ENCODE data around the gene PRKACB. TPM values are rescaled to one million over a fixed set of nuclear protein-coding genes. Genes with fewer than 3 reads are reported as not detected.

PRKACB gene
- total and polyA plus RNA-seq, 2 of the 8 experiments (the other 6 are each of a cell fraction or from before 2014, with no cell fraction given), result 7.8 to 31.0 TPM

- Histone ChIP-seq H2BK15ac (ENCODE audit: low read length) (no peak overlapping the region), H4K8ac (ENCODE audit: extremely low read depth, insufficient read depth, low read length) (no peak overlapping the region), H3K4me2 (ENCODE audit: insufficient read depth in 1 of 2, low read depth in 2 of 2, low read length in 2 of 2) (no peak overlapping the region), H3K18ac (ENCODE audit: extremely low read depth, low read length) (no peak overlapping the region), H4K91ac (replicated peaks; ENCODE audit: insufficient read length, low read length) (no peak overlapping the region), H3K56ac (replicated peaks; ENCODE audit: insufficient read length, low read depth, low read length) (no peak overlapping the region), H4K20me1 (replicated peaks in 1 of 2; ENCODE audit: control insufficient read depth in 1 of 2, insufficient read depth in 2 of 2, low read length in 2 of 2) (no peaks in the 10 kb centered on the region), H3K9me3 (ENCODE audit: insufficient read depth in 2 of 2, low read depth in 1 of 2, low read length in 1 of 2) (no peaks in the 10 kb centered on the region), H2BK20ac (ENCODE audit: low read length) (no peak overlapping the region), H4K5ac (ENCODE audit: insufficient read length, low read depth, low read length) (no peak overlapping the region), H3K36me3 (ENCODE audit: control insufficient read depth in 2 of 4, insufficient read depth in 4 of 4, low read length in 3 of 4) (no peaks in the 10 kb centered on the region), H2BK120ac (replicated peaks; ENCODE audit: low read depth, low read length) (no peak overlapping the region), H3K79me1 (ENCODE audit: low read depth, low read length) (no peaks in the 10 kb centered on the region), H2BK12ac (ENCODE audit: low read depth, low read length) (no peak overlapping the region), H3K79me2 (ENCODE audit: control insufficient read depth in 1 of 2, insufficient read depth in 2 of 2, low read length in 2 of 2) (no peaks in the 10 kb centered on the region), H3K4me1 (replicated peaks in 1 of 4; ENCODE audit: control insufficient read depth in 3 of 4, insufficient read depth in 4 of 4, low read length in 3 of 4) (peaks cover 3 to 8% (median 4%) of the 10 kb centered on the region in 4 experiments; a peak in 5 of 7 replicates), H3K4me3 (ENCODE audit: extremely low read depth in 1 of 4, insufficient read depth in 2 of 4, low read depth in 3 of 4, low read length in 4 of 4) (no peak overlapping the region), H3K14ac (ENCODE audit: insufficient read length) (no peak overlapping the region), H3K4ac (replicated peaks; ENCODE audit: insufficient read length, low read depth, low read length) (no peak overlapping the region), H2AFZ (ENCODE audit: low read length) (no peak overlapping the region), H2AK5ac (ENCODE audit: low read depth, low read length) (no peak overlapping the region), H3K23ac (ENCODE audit: insufficient read length) (no peak overlapping the region), H3K27me3 (replicated peaks in 1 of 4; ENCODE audit: control insufficient read depth in 3 of 4, extremely low read depth in 1 of 4, insufficient read depth in 3 of 4, low read length in 3 of 4) (no peaks in the 10 kb centered on the region), H2BK5ac (ENCODE audit: low read depth, low read length) (no peak overlapping the region), H3K9ac (replicated peaks in 1 of 4; ENCODE audit: extremely low read depth in 1 of 4, low read depth in 3 of 4, low read length in 3 of 4) (no peak overlapping the region), H3K23me2 (ENCODE audit: low read depth, low read length) (no peaks in the 10 kb centered on the region), H3K27ac (ENCODE audit: low read depth, low read length) (no peak overlapping the region)
- FAIRE-seq (no peak), DNase-seq (ENCODE audit: low read depth in 1 of 2, low spot score in 2 of 2) (no peak)
- ChIA-PET CTCF (ENCODE audit: partially characterized antibody) (no interaction called here), POLR2A (ENCODE audit: partially characterized antibody) (no interaction called here)
- WGBS, 2 experiments (ENCODE audit: extremely low coverage in 1 of 2, insufficient coverage in 1 of 2, insufficient read length in 1 of 2, insufficient replicate concordance in 2 of 2, low coverage in 1 of 2, low lambda C conversion rate in 2 of 2, missing lambda C conversion rate in 1 of 2), result 88% methylated on average over 2 of the region's 2 CpGs; no CpG with 5 or more reads in 1 of the 2 experiments
- TF ChIP-seq KDM1A (IDR thresholded peaks at IDR 0.05; ENCODE audit: borderline replicate concordance, low read length), result no peak
- no peak for TF ChIP-seq TBP (IDR thresholded peaks at IDR 0.05; ENCODE audit: low read depth, low read length)
- no peak for TF ChIP-seq GABPA (IDR thresholded peaks at IDR 0.05; ENCODE audit: borderline replicate concordance, insufficient read depth, low read length)
- TF ChIP-seq POU5F1 (IDR thresholded peaks at IDR 0.05; ENCODE audit: low read depth, low read length), result no peak
- no peak for TF ChIP-seq SIRT6 (IDR thresholded peaks at IDR 0.05; ENCODE audit: low read length)
- no peak for TF ChIP-seq SP1 (IDR thresholded peaks at IDR 0.05; ENCODE audit: low read depth, low read length)
- TF ChIP-seq YY1 (IDR thresholded peaks at IDR 0.05; ENCODE audit: low read depth, low read length), result no peak
- no peak for TF ChIP-seq TAF1 (IDR thresholded peaks at IDR 0.05; ENCODE audit: low read depth, low read length)
- TF ChIP-seq CEBPB (IDR thresholded peaks at IDR 0.05; ENCODE audit: low read depth, low read length), result no peak
- no peak for TF ChIP-seq TEAD4 (IDR thresholded peaks at IDR 0.05; ENCODE audit: low read depth, low read length)
- no peak for TF ChIP-seq CBX8 (IDR thresholded peaks at IDR 0.05; ENCODE audit: borderline replicate concordance, low read depth, low read length)
- no peak for TF ChIP-seq SP2 (IDR thresholded peaks at IDR 0.05; ENCODE audit: low read length)
- TF ChIP-seq MAFK (IDR thresholded peaks at IDR 0.05; ENCODE audit: low read depth, low read length), result no peak
- no peak for TF ChIP-seq SIX5 (IDR thresholded peaks at IDR 0.05; ENCODE audit: low read depth, low read length)
These were observed 109.0 kb downstream of the PRKACB start for GRCh38 chr1:84253036-84253435.

All from H1 (cell line).